GM12892 (cell line): ENCODE data around the gene BMERB1.

Source experiments
- POLR2A ChIP-seq: IDR thresholded peaks from 2 replicates; pipeline ENCODE4 v1.6.1; 2011; ENCODE audit warnings: low read depth, low read length, control low read depth
- POLR2AphosphoS5 ChIP-seq: IDR thresholded peaks from 2 replicates; pipeline ENCODE4 v1.6.1; 2011; ENCODE audit warnings: low read depth, low read length, control low read depth
- TAF1 ChIP-seq: IDR thresholded peaks from 2 replicates; pipeline ENCODE4 v1.6.1; 2011; ENCODE audit warnings: low read depth, mild to moderate bottlenecking, control low read depth, low read length, borderline replicate concordance

- TF ChIP-seq POLR2A, result no peak
- TF ChIP-seq TAF1, result no peak
- TF ChIP-seq POLR2AphosphoS5, result no peak
Observed at GRCh38 chr16:15576960-15577958, 142.9 kb downstream of the BMERB1 start.
